Esophagus squamous epithelium (tissue), 4 donors: ENCODE results near the gene GNG8.

Experiments
- CTCF ChIP-seq, 6 experiments: fragments of 450-650 bp in 4 of 6; fragments of 200-600 bp in 2 of 6; sonication (generic) in 2 of 6; IDR thresholded peaks; one replicate each; pipeline ENCODE4 v1.5.1; 2016 to 2019; ENCODE audit warnings: antibody characterized with exemption in 6 of 6, mild to moderate bottlenecking in 4 of 6, moderate library complexity in 4 of 6
- POLR2A ChIP-seq, 4 donors: fragments of 450-650 bp; IDR thresholded peaks; one replicate each; pipeline ENCODE4 v1.6.1; 2017; ENCODE audit warnings: antibody characterized with exemption in 4 of 4, mild to moderate bottlenecking in 4 of 4, moderate library complexity in 3 of 4

- no peak for TF ChIP-seq CTCF (IDR thresholded peaks at IDR 0.05)
- TF ChIP-seq POLR2A (IDR thresholded peaks at IDR 0.05) = no peak
These were observed 32.8 kb downstream of the GNG8 start for GRCh38 chr19:46603195-46603637.
